ENCODE measurements around the gene DYNLT2B.

DNA sequence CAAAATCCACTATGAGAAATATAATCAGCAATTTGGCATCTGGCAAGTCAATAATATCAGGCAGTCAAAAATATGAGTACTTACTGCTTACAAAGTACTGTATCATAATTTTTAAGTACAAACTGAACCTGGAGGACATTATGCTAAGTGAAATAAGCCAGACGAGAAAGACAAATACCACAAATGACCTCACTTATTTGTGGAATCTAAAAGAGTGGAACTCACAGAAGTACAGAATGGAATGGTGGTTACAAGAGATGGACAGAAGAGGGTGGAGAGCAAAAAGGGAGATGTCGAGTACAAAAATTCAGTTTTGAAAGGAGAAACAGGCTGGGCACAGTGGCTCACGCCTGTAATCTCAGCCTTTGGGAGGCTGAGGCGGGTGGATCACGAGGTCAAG lies 42.9 kb downstream of the DYNLT2B start:
- TF ChIP-seq, protein P1, sequence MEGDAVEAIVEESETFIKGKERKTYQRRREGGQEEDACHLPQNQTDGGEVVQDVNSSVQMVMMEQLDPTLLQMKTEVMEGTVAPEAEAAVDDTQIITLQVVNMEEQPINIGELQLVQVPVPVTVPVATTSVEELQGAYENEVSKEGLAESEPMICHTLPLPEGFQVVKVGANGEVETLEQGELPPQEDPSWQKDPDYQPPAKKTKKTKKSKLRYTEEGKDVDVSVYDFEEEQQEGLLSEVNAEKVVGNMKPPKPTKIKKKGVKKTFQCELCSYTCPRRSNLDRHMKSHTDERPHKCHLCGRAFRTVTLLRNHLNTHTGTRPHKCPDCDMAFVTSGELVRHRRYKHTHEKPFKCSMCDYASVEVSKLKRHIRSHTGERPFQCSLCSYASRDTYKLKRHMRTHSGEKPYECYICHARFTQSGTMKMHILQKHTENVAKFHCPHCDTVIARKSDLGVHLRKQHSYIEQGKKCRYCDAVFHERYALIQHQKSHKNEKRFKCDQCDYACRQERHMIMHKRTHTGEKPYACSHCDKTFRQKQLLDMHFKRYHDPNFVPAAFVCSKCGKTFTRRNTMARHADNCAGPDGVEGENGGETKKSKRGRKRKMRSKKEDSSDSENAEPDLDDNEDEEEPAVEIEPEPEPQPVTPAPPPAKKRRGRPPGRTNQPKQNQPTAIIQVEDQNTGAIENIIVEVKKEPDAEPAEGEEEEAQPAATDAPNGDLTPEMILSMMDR (IDR thresholded peaks at IDR 0.05) = no peak
- TF ChIP-seq POLR2AphosphoS5 (IDR thresholded peaks at IDR 0.05) = no peak
- no peak for TF ChIP-seq POLR2A (IDR thresholded peaks at IDR 0.05)

All from stomach (tissue), 4 donors.